Body of pancreas (tissue), 4 donors: ENCODE measurements around the gene BTG4. TPM values are rescaled to one million over a fixed set of nuclear protein-coding genes. Genes with fewer than 3 reads are reported as not detected.

Experiments used
- ATAC-seq: fragments of 150-250 bp; one replicate; pipeline ENCODE4 v1.9.1; 2016
- DNase-seq, 4 donors: peaks; one replicate each; pipeline ENCODE4 v3.0.0-alpha.2; 2019
- H3K27ac ChIP-seq, 4 donors: fragments of 200-600 bp; sonication (generic); 1 replicate in 3 of 4; 2 replicates in 1 of 4; pipeline versions ENCODE4 v1.5.1 to v1.6.1; 2016 to 2019; ENCODE audit warnings: mild to moderate bottlenecking in 1 of 4, mixed read lengths in 1 of 4, moderate library complexity in 1 of 4
- H3K27me3 ChIP-seq, 2 donors: fragments of 200-600 bp; sonication (generic); one replicate each; pipeline ENCODE4 v1.6.0; 2016; ENCODE audit warnings: mild to moderate bottlenecking in 1 of 2
- H3K36me3 ChIP-seq, 2 donors: fragments of 200-600 bp; sonication (generic); replicated peaks in 1 of 2; 2 replicates each; pipeline ENCODE4 v1.5.1; 2016; ENCODE audit warnings: low read depth in 2 of 2; ENCODE audit not compliant: insufficient read depth in 1 of 2
- H3K4me1 ChIP-seq: fragments of 200-600 bp; sonication (generic); one replicate; pipeline ENCODE4 v1.6.0; 2016
- H3K4me3 ChIP-seq, 2 donors: fragments of 200-600 bp; sonication (generic); 1 replicate in 1 of 2; 2 replicates in 1 of 2; pipeline ENCODE4 v1.5.1; 2016 to 2019
- H3K9me3 ChIP-seq, 3 donors: fragments of 200-600 bp; sonication (generic); 1 replicate in 2 of 3; 2 replicates in 1 of 3; pipeline ENCODE4 v1.5.1; 2016
- CTCF ChIP-seq, 7 experiments: fragments of 450-650 bp in 4 of 7; fragments of 200-600 bp in 3 of 7; sonication (generic) in 3 of 7; IDR thresholded peaks; one replicate each; pipeline ENCODE4 v1.5.1; 2016 to 2019; ENCODE audit warnings: antibody characterized with exemption in 7 of 7
- POLR2A ChIP-seq, 3 donors: fragments of 450-650 bp; IDR thresholded peaks; one replicate each; pipeline ENCODE4 v1.6.1; 2016; ENCODE audit warnings: antibody characterized with exemption in 3 of 3, mild to moderate bottlenecking in 2 of 3
- WGBS, 2 donors: methylation state at CpG; one replicate each; pipeline ENCODE4 v1.1.5; 2017; 5-methylcytosine and 5-hydroxymethylcytosine counted together
- intact Hi-C: fragments of 100-400 bp; cut with DNase I; formaldehyde crosslinking; loops from one replicate; pipeline ENCODE4 v1.15.1; 2023
- total RNA-seq, 2 donors: library from RNA; depleted of rRNA; stranded (reverse); fragments of >200 nt; gene quantifications; one replicate each; pipeline ENCODE4 v1.1.0, GENCODE V29; 2016

The BTG4 gene
- total RNA-seq, 2 donors from 2014 or later = not detected

GRCh38 chr11:111448831-111449557 lies 63.2 kb downstream of the BTG4 start:
- intact Hi-C loops = loop anchor here (5.0 to 10.0 kb wide), 2 partner anchors 167 to 1004 kb away; no protein-coding TSS in a partner anchor
- ATAC-seq = no peak
- WGBS, 2 donors = 55 to 65% methylated on average over 5 to 11 of the region's 11 CpGs
- no peak overlapping the region for H3K4me3 ChIP-seq
- no peaks in the 10 kb centered on the region for H3K4me1 ChIP-seq
- DNase-seq = no peak
- H3K36me3 ChIP-seq = no peaks in the 10 kb centered on the region
- H3K27ac ChIP-seq = no peak overlapping the region
- no peaks in the 10 kb centered on the region for H3K9me3 ChIP-seq
- H3K27me3 ChIP-seq = no peaks in the 10 kb centered on the region
- no peak for TF ChIP-seq POLR2A (IDR thresholded peaks at IDR 0.05)
- TF ChIP-seq CTCF (IDR thresholded peaks at IDR 0.05) = no peak

GRCh38 chr11:111448414-111448813 lies 63.8 kb downstream of the BTG4 start:
- H3K4me3 ChIP-seq = no peak overlapping the region
- H3K9me3 ChIP-seq = no peaks in the 10 kb centered on the region
- no peak overlapping the region for H3K27ac ChIP-seq
- WGBS, 2 donors = 22 to 51% methylated on average over 8 of the region's 8 CpGs
- TF ChIP-seq CTCF (IDR thresholded peaks at IDR 0.05) = no peak
- TF ChIP-seq POLR2A (IDR thresholded peaks at IDR 0.05) = no peak
- intact Hi-C loops = loop anchor here (5.0 to 10.0 kb wide), 2 partner anchors 166 to 1004 kb away; no protein-coding TSS in a partner anchor
- no peaks in the 10 kb centered on the region for H3K27me3 ChIP-seq
- no peaks in the 10 kb centered on the region for H3K4me1 ChIP-seq
- ATAC-seq (no peak), DNase-seq (no peak)
- no peaks in the 10 kb centered on the region for H3K36me3 ChIP-seq

- WGBS, 2 donors = 91 to 97% methylated on average over 4 to 5 of the region's 5 CpGs
- Histone ChIP-seq H3K4me3 (no peak overlapping the region), H3K27me3 (no peaks in the 10 kb centered on the region), H3K9me3 (no peaks in the 10 kb centered on the region), H3K4me1 (no peaks in the 10 kb centered on the region), H3K27ac (no peak overlapping the region), H3K36me3 (no peaks in the 10 kb centered on the region)
- no peak for DNase-seq
- TF ChIP-seq POLR2A (IDR thresholded peaks at IDR 0.05) = no peak
- TF ChIP-seq CTCF (IDR thresholded peaks at IDR 0.05) = no peak
- intact Hi-C loops = loop anchor here (5.0 to 10.0 kb wide), 2 partner anchors 166 to 1003 kb away; no protein-coding TSS in a partner anchor
- ATAC-seq = no peak
Observed at GRCh38 chr11:111447931-111448330, 64.3 kb downstream of the BTG4 start.

- Histone ChIP-seq H3K36me3 (no peaks in the 10 kb centered on the region), H3K27me3 (no peaks in the 10 kb centered on the region), H3K4me3 (no peak overlapping the region), H3K9me3 (no peaks in the 10 kb centered on the region), H3K27ac (no peak overlapping the region), H3K4me1 (no peaks in the 10 kb centered on the region)
- TF ChIP-seq CTCF (IDR thresholded peaks at IDR 0.05) = no peak
- no peak for TF ChIP-seq POLR2A (IDR thresholded peaks at IDR 0.05)
- intact Hi-C loops = loop anchor here (5.0 to 10.0 kb wide), 2 partner anchors 165 to 1002 kb away; no protein-coding TSS in a partner anchor
- 72 to 75% methylated on average over 4 of the region's 4 CpGs for WGBS, 2 donors
- ATAC-seq (no peak), DNase-seq (no peak)
Observed at GRCh38 chr11:111447112-111447471, 65.1 kb downstream of the BTG4 start.
